Retina (tissue), 1 donor: Measurements from ENCODE around the gene AGBL4.
A peak's percentile ranks its signal among the peaks of the same experiment; 100 is the strongest.

ENCODE experiments used
- DNase-seq: peaks from one replicate; pipeline ENCODE4 v3.0.0-alpha.2; 2016

The AGBL4 gene

GRCh38 chr1:48937732-48938131 lies 1086.0 kb downstream of the AGBL4 start:
- no peak for DNase-seq

- DNase-seq = no peak
Measured at GRCh38 chr1:48936436-48936835, 1087.3 kb downstream of the AGBL4 start.

GRCh38 chr1:48932366-48932765 lies 1091.4 kb downstream of the AGBL4 start:
- no peak for DNase-seq

DNA sequence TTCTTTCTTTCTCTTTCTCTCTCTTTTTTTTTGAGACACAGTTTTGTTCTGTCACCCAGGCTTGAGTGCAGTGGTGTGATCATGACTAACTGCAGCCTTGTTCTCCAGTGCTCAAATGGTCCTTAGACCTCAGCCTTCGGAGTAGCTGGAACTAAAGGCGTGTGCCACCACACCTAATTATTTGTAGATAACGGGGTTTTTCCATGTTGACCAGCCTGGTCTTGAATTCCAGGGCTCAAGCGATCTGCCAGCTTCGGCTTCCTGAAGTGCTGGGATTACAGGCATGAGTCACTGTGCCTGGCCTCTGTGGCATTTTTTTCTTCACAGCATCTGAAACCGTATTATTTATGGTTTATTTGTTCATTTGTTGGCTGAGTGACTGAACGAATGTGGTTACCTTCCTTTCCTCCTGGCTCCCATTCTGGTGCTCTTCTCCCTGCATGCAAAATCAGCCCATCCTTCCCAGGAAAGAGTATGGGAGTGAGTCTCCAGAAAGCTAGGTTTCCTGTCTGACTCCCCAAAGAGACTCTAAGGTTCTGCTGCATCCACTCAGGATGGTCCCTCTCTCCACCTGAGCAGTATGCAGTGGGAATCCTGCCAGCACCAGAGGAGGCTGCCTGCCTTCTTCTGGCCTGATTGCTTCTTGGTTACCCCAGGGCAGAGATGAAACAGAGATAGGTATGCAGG lies 1092.1 kb downstream of the AGBL4 start:
- no peak for DNase-seq

DNA sequence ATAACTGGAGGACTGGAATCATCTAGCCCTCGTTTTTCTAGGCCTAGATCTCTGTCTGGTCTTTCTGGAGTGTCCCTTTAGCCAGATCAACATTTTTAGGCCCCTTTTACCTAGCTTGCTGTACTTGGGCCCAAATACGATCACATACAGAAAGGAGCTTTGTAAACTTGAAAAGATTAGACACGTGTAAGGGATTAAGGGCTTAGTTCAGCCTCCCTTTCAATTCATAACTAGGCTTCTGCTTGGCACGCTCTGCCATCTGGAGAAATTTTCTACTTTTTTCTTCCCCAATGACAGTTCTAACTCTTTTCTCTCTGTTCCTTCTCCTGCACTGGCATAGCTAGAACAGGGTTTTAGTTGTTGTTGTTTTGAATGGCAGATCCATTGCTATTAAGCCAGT lies 1093.7 kb downstream of the AGBL4 start:
- DNase-seq = no peak

GRCh38 chr1:48924099-48924498 lies 1099.7 kb downstream of the AGBL4 start:
- DNase-seq = no peak

GRCh38 chr1:48923116-48923515 lies 1100.6 kb downstream of the AGBL4 start:
- no peak for DNase-seq

- peak; percentile 70 for DNase-seq
Measured at GRCh38 chr1:48920851-48921250, 1102.9 kb downstream of the AGBL4 start.

- DNase-seq = peak; percentile 56
Measured at GRCh38 chr1:48917901-48918603, 1105.7 kb downstream of the AGBL4 start.

DNA sequence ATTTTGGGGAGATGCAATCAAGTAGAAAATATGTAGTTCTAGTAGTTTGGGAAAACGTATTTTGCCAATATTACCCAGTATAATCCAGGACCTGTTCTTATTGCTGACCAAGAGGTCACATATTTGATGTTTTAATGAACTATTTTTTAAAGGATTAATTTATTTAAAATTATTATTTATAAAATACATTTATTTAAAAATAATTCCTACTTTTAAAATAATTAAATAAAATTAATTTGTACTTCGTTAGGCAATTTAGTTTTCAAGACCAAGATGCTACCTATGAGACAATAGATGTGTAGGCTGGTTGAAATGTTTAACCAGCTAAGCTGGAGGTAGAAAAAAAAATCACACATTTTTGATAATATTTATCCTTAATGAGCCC lies 1106.7 kb downstream of the AGBL4 start:
- DNase-seq = no peak

DNA sequence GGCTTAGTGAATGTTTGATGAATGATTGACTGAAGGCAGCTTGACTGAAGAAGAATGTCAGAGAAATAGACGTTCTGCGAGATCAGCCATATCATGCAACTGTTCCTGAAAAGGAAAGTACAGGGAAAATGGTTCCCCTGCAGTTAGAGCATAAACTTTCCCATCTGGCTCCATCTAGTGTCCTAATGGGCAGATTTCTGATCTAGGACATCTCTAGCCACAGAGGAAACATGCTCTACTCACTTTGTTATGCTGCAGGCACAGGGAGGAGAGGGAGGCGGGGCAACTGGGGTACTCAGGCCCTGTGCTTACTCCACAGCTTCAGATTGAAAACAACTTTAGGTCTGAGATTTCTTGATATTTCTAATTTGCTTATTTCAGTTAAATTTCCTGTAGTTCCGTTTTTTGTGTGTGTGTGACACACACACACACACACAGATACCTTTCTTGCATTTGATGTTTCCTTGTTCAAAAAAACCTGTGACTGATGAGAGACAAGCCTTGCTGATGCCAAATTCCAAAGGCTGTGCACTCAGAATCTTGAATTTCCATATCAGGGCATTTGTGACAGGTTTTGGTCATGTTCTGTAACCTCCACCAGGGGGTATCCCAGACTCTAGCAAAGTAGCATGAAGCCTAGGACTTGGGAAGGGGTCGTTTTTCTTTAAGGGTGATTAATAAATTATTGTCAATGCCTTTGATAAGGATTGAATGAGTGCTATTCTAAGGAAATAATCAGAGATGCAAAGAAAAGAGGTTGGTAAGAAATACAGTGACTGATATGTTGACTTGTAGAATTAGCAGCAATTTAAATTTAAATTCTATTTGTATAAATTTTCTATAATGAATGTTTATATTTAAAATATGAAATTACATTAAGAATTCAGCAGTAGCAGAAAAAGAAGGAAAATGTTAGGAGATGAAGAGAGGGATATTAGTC lies 1107.4 kb downstream of the AGBL4 start:
- peak; percentile 54 for DNase-seq

- no peak for DNase-seq
Measured at GRCh38 chr1:48908606-48909005, 1115.1 kb downstream of the AGBL4 start.

DNA sequence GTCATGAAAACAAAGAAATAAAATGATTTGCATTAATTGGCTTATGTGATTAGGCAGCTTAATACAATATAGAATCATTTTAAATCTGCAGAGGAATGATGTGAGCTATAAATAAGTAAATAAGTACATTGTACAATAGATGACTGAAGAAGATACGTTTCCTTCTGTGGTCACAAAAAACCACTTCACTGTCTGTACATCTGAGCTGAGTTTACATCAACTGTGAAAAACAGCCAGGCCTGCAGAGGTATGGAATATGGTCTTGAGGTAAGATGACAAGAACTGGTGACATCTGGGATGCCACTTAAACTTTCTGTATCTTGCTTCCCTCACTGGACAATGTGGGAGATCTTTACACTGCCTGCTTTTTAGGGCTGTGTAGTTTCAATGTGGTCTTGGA lies 1117.0 kb downstream of the AGBL4 start:
- no peak for DNase-seq

- no peak for DNase-seq
Measured at GRCh38 chr1:48906164-48906563, 1117.6 kb downstream of the AGBL4 start.

DNA sequence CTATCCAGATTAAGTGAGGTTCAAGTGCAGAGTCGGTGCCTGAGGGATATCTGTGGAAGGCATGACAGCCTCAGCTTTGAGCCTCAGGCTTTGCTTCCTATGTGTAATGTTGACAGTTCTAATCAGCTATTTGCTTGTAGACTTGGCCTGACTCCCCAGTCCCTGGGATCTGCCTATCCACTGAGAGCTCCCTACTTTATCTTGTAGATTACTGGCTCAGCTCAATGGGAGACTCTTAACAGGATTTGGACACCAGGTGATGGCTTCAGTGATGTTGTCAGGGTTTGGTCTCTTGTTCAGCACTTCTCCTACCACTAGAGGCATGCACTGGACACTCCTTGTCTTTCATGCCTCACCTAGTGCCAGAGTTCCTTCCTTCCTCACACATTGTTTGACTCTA lies 1120.5 kb downstream of the AGBL4 start:
- no peak for DNase-seq

GRCh38 chr1:48898894-48899293 lies 1124.9 kb downstream of the AGBL4 start:
- DNase-seq = no peak

DNA sequence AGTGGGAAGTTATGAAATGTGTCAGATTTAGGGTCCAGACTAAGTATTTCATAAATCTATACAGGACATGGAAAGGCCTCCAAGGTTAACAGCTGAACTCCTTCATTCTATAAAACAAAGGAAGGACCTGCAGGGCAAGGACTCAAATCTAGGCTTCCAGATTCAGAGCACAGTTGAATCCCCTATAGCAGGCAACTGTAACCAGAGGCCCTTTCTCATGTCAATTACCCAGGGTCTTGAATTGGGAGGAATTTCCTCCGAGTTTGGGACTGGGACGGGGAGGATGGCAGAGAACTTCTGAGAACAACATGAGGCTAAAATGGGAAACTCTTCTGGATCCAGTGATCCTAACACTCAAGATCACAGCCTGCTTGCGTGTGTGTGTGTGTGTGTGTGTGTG lies 1134.1 kb downstream of the AGBL4 start:
- no peak for DNase-seq

- no peak for DNase-seq
Measured at GRCh38 chr1:48889082-48889481, 1134.7 kb downstream of the AGBL4 start.

GRCh38 chr1:48887796-48888195 lies 1136.0 kb downstream of the AGBL4 start:
- no peak for DNase-seq

GRCh38 chr1:48882020-48882419 lies 1141.7 kb downstream of the AGBL4 start:
- DNase-seq = no peak

- DNase-seq = no peak
Measured at GRCh38 chr1:48878191-48878940, 1145.4 kb downstream of the AGBL4 start.

GRCh38 chr1:48876330-48876785 lies 1147.4 kb downstream of the AGBL4 start:
- no peak for DNase-seq
